GM18868 (cell line): Measurements from ENCODE around the gene SRMS.
"Not testable (repeated sequence)": the region's sequence is repeated elsewhere in the genome, so short reads cannot be mapped to it uniquely, and the experiment has no call there.

Experiments used
- ATAC-seq: cut with Tn5 transposase; IDR thresholded peaks from one replicate; pipeline ENCODE4 v1.9.1; 2021; ENCODE audit warnings: mild to moderate bottlenecking, moderate library complexity; ENCODE audit not compliant: unreplicated experiment

SRMS gene

DNA sequence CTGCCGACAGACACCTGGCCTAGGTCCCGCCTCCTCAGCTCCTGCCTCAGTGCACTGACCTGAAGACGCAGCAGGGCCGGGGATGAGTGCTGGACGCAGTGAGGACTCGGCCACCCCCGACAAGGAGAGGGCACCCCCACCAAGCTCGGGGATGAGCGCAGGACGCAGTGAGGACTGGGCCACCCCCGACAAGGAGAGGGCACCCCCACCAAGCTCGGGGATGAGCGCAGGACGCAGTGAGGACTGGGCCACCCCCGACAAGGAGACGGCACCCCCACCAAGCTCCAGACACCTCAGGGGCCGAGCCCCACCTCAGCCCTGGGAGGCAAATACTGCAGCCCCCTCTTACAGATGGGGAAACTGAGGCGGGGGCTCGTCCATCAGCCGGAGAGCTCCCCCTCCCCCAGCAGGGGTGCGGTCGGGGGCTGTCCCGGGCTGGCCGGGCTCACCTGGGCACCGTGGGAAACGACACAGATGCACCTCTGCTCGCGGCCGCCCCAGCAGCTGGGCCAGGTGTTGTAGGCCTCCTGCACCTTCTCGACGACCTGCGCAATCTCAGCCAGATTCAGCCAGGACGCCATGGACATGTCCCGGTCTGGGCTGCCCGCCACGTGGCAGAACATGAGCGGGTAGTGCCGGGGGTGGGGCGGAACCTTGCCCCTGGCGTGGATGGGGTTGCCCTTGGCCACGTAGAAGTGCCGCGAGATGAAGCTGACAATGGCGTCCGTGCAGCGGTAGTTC, 19.0 kb upstream of the SRMS start:
- ATAC-seq = no peak

DNA sequence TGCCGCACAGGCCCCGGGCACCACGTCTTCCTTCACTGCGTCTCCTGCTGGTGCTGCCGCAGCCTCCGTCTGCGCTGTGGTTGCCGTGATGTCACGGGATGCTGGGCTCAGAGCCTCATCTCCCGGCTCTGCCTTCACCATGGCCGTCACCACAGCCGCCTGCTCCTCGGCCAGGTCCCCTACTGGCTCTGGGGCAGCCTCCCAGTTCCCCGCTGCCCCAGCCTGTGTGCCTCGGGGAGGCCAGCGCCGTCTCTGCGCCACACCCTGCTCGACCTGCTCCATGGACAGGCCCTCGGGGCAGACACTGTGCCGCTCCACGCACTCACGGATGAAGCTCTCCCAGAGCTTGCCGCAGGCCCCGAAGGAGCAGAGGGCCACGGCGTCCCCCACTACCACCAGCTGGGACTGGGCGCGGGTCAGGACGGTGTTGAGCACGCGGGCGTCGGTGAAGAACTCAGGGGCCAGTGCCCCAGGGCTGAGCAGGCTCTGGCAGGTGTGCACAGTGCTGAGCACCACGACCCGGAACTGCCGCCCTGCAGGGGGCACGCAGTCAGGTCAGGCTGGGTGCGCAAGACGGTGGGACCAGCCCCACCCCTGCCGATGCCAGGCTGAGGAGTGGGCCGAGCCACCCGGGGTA, 18.3 kb upstream of the SRMS start:
- no peak for ATAC-seq

DNA sequence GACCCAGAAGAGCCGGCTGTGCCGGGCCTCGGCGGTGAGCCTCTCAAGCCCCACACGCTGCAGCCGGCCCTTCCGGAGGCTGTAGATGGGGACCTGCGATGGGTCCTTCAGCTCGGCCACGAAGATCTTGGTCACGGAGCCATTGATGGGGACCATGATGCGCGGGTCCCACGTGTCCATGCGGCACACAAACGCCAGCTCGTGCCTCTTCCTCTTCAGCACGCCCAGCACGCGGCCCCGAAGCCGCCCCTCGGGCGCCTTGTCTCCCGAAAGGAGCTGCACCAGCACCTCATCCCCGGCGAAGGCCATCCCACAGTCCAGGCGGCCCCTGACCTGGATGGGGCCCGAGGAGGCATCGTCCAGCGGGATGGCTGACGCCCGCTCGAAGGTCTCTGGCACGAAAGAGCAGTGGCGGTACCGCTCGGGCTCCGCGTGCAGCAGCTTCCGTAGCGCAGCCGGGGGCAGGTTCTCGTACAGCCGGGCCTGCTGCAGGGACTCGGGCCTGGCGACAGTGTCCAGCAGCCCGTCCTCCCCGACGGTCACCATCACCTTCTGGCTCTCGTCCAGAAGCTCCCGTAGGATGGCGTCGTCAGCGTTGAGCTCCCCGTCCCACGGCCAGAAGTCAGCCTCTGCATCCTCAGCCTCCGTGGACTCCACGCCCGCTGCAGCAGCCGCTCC, 17.6 kb upstream of the SRMS start:
- no peak for ATAC-seq

- no peak for ATAC-seq
These were observed 16.7 kb upstream of the SRMS start for GRCh38 chr20:63564036-63564810.

DNA sequence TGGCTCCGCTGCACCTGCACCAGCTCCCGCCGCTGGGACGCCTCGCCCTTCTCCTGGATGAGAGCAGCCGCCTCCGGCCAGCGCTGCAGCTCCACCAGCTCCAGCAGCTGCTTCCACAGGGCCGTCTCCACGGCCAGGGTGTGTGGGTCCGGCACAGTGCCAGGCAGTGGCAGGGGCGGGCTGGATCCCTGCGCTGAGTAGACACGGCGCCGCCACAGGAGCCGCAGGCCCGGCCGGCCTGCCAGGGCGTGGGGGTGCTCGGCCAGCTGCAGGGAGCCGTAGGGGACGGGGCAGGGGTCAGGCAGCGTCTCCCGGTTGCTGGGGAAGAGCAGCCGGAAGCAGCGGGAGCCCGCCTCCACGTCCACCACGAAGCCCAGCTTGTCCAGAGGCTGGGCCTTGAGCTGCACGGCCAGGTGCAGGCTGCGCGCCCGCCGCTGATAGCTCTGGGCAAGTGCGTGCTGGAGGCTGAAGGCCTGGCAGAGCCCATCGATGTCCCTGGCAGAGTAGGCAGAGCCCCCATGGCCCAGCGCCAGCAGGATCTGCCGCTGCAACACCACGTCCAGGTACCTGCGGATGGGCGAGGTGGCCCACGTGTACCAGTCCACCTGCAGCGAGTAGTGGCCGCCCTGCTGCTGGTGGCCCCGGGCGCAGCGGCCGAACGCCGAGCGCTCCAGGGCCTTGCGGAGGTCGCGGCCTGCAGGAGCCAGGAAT, 15.8 kb upstream of the SRMS start:
- no peak for ATAC-seq

- no peak for ATAC-seq
These were observed 15.1 kb upstream of the SRMS start for GRCh38 chr20:63562461-63563224.

DNA sequence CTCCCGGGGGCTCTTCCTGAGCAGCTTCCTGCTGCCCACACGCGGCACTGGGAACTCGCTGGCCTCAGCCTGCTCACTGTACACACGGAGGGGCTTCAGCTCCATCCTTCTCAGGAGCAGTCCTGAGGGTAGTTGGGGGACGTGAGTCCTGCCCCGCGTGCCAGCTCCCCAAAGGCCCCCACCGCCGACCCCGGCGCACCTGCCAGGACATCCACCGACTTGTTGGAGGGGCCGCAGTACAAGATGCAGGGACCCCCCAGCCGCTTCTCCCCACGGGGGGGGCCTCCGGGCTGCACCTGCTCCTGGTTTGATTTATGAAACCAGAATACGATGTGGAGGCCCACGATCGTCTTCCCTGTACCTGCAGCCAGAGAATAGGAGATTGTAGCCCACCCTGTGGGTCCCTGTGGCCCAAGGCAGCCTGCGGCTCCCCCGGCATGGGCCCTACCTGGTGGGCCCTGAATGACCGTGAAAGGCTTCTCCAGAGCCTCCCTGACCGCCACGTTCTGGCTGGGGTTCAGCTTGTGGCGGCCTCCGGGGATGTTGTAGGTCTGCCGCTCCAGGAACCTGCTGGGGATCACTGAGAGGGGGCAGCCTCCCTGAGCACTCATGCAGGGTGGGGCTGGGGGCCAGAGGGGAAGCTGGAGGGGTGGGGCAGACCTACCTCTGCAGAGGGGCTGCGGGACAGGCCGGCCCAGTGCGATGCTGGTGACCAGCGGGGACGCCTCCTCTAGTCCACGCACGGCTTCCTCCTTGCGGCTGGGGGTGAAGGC, 14.3 kb upstream of the SRMS start:
- no peak for ATAC-seq

DNA sequence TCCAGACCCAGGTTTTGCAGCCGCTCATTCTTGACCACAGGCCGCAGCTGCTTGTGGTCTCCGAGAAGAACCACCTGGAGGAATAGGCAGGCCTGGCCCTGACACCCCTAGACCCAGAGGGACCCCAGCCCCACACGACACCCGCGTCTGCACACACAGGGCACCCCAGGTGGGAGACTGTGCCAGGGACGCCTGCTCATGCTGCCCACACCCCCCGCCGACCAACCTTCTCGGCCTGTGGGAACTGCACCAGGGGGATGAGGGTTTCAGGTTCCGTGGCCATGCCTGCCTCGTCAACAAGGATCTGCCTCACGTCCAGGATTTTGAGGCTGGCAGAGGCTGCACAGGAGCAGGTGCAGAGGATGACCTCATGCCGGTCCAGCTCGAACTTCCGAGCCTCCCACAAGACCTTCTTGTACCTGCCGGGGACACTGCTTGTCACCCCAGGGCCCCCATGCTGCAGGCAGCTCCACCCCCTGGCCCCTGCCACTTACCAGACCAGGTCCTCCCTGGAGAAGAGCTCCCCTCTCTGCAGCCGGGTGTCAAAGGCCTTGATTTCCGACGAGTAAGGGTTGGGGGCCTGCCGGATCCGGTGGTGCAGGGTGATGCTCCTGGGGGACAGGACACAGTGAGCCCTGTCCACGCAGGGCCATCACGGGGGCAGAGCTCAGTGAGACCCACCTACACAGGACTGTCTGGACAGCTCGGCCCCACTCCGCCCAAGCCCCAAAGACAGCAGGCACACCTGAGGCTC, 13.5 kb upstream of the SRMS start:
- ATAC-seq = no peak

- ATAC-seq = no peak
These were observed 12.8 kb upstream of the SRMS start for GRCh38 chr20:63560333-63560805.

DNA sequence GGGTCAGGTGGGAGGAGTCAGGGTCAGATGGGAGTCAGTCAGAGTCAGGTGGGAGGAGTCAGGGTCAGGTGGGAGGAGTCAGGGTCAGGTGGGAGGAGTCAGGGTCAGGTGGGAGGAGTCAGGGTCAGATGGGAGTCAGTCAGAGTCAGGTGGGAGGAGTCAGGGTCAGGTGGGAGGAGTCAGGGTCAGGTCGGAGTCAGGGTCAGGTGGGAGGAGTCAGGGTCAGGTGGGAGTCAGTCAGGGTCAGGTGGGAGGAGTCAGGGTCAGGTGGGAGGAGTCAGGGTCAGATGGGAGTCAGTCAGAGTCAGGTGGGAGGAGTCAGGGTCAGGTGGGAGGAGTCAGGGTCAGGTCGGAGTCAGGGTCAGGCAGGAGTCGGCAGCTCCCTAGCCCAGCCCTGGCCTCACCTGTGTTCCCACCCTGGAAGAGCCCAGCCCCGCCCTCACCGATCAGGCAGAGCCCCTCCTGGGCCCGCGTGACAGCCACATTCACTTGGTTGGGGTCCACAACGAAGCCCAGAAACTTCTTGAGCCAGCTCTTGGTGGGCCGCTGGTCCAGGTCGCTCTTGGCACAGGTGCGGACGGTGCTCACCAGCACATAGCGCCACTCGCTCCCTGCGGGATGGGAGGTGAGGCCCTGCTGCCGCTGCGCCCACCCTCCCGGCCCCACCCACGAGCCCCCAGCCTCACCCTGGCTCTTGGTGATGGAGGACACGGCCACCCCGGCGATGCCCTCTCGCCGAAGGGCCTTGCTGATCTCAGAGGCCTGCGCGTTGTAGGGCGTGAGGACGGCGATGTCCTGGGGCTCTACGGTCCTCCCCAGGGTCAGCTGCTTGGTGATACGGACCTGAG, 12.2 kb upstream of the SRMS start:
- ATAC-seq = not testable (repeated sequence)

DNA sequence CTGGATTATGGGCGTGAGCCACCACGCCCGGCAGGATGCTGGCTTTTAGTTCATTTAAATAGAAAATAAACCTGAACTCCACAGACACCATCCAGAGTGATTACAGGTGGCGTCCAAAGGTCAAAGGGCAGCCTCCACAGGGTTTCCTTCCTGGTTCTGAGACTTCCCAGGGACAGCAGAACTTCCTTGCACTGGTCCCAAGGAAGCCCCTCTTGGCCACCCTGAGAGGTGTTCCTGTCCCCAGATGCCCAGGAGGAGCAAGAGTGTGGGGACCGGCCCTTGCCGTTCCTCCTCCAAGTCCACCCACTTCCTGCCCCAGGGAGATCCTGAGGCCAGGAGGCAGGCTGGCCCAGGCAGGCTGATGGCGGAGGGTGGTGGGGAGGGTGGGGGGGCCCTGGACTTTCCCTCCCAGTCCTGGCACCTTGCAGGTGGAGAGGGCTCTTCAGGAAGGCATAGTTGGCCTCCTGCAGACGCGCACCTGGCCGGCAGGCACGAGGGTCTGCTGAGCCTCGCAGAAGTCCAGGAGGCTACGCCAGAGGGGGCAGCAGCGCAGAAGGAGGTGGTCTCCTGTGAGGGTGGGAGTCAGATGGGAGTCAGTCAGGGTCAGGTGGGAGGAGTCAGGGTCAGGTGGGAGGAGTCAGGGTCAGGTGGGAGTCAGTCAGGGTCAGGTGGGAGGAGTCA, 11.4 kb upstream of the SRMS start:
- no peak for ATAC-seq

- no peak for ATAC-seq
These were observed 9.9 kb upstream of the SRMS start for GRCh38 chr20:63557481-63557891.

DNA sequence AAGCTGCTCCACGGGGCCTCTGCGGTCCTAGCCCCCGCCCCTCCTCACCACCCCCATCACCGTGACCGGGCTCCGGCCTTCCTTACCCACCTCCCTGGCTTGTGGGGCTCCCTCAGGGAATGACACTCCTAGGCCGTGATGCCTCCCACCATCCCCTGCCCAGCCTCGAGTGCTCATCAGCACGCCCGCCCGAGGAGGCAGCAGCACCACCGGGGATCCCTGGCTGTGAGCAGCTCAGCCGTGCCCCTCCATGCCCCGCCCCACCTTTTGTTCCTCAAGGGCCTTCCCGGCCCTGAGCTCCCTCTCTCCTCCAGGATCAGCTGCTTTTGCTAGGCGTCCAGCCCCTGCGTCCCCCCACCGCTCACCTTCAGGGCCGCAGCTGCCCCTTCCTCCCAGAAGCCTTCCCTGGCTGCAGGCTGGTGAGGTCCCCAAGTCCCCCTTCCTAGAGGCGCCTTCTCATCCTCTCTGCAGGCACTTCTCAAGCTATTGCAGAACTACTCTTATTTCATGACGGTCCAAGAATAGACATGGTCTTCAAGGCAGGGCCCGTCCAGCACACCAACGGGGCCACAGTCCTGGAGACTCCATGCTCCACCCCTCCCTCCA, 9.4 kb upstream of the SRMS start:
- ATAC-seq = no peak

GRCh38 chr20:63555661-63556381, 8.3 kb upstream of the SRMS start:
- no peak for ATAC-seq

DNA sequence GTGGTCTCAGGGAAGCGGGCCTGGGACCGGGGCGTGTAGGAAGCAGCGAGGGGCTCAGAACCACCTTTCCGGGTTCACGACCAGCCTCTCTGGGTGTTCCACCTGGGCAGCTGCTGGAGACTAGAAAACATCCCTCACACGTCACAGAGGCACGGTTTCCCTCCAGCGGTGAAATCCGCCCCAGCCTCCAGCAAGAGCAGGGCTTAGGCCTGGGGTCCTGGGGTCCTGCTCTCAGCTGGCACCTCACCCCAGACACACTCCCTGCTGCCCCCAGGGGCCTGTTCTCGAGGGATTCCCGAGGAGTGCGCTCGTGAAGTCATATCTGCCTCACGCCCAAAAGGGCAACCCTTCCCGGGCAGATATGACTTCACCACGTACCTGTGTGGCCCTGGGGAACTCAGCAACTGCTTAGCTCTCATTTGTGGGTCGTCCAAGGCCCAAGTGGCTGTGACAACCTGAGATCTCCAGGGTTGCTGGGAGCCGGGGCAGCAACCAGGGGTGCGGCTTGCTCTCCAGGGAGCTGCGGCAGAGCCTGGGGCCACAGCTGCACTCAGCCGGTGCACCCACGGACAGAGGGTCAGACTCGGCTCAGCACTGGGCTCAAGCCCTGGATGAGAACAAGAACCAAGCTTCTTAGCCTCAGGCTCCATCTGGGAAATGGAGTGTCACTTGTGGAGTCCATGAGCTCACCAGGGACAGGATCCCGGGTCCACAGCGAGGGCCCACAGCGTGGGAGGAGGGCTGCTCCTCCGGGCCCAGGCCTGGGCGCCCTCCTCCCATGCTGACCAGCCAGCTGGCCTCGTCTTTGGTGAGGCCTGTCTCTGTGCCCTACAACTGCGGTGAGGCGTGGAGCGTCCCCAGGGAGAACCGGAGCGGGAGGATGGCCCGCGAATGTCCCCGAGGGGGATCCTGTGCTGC, 7.1 kb upstream of the SRMS start:
- ATAC-seq = no peak
